DMS53 treated with DMSO at 0.1 percent for 48 hours (cell line): ENCODE results near the gene RPS8.
"Not testable (repeated sequence)": the region's sequence is repeated elsewhere in the genome, so short reads cannot be mapped to it uniquely, and the experiment has no call there.

Experiments used
- DNase-seq: peaks from one replicate; lab custom pipeline; 2025; ENCODE audit not compliant: unreplicated experiment; lab: John Stamatoyannopoulos, UW

Gene RPS8

GRCh38 chr1:44819196-44819607 is 43.9 kb downstream of the RPS8 start:
- peak; percentile 67 for DNase-seq

DNA sequence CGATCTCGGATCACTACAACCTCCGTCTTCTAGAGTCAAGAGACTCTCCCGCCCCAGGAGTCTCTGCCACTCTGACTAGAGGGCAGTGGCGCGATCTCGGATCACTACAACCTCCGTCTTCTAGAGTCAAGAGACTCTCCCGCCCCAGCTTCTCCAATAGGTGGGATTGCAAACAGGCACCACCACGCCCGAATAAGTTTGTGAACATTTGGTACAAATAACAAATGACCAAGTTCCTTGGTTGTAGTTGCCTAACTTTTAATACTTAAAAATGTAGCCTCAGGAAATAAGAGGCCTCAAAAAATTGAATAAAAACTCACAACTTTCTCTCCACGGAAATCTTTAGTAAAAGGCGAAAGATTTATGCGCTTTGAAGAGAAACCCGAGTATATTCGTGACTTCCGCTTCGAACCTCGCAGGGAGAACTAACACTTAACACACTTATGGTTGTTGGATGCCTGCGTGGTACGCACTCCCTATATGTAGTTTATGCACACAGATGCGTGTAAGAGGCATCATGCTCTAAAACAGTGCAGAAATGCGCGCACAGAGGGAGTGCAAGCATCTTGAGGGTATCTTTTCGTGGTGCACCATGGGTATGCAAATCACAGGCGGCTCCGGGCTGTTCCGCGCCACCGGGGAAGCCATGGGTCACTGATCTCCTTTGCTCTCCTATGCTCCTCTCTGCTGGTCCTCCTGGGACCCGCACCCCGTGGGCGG is 44.4 kb downstream of the RPS8 start:
- DNase-seq = peak; percentile 74

DNA sequence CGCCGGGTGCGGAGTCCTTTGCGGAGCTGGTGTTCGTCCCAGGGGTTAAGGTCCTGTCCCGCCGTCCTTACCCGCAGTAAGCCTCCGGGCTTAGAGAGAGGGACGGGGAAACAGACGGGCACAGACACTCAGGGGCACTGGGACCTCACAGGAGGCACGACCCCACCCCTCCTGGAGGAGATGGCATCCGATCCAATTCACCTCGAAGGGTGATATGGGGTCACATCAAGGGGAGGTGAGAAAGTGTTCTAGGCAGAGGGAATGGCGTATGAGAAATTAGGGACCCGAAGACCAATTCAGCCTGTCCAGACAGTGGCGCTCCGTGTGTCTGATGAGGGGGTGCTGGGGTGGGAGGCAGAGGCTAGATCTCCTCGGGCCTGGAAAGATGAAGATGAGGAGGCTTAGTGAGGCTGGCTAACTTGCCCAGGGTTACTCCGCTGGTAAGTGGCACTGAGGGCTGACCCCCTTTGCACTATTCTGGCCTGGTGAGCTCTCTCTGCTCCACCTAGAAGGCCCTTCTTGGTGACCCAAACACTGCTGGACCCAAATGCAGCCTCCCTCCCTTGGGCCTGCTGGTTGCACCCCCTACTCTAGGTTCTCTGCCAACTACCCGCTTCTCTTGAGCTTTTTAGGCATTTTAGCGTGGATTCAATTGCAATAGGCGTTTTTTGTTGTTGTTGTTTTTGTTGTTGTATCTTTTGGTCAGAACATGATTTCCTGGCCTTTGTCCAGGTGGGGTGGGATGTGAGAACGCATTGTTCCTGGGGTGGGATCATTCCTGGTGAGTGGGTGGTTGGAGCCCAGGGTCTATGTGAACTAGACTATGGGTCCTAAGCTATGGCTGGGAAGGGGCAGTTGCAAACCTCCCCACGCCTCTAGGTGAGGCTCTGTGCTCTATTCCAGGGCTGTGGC is 45.2 kb downstream of the RPS8 start:
- no peak for DNase-seq

DNA sequence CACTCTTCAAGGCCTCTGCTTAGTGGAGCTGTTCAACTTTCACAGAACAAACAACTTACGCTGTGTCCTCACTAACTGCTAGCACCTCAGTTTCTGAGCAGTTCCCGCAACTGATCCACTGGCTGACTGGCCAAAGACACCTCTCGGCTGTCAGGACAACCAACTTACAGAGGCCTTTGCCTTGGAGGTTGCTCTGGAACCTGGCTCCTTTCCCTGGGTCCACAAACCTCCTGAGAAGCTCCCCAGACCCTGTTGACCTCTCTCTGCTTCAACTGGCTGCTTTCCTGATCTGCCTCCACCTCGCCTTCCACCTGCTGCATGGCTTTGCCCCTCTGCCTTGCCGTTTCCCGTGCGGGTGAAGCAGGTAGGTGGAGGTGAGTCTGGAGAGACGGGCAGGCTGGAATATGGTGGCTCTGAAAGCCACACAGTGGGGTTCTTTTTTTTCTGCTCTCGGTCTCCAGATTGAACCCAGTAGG is 45.9 kb downstream of the RPS8 start:
- DNase-seq = no peak

GRCh38 chr1:44822131-44822701 is 46.9 kb downstream of the RPS8 start:
- DNase-seq = no peak

DNA sequence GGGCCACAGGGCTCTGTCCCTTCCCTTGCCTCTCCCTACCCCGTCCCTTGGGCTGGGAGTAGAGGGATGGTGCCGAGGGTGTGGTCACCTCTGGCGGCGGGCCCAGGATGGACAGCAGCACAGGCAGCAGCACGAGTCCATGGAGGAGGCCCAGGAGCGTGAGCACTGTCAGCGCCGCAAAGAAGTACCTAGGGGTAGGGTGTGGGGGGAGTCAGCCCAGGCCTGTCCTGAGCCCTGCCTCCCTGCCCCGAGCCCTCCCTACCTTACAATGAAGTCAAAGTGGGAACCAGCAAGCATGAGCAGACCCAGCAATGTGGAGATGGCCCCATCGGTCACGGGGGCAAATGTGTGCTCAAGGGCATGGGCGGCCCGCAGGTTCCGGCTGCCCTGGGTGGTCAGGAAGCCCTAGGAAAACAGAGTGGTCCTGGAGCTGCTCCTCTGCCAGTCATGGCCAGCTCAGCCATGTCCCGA is 47.7 kb downstream of the RPS8 start:
- DNase-seq = no peak

DNA sequence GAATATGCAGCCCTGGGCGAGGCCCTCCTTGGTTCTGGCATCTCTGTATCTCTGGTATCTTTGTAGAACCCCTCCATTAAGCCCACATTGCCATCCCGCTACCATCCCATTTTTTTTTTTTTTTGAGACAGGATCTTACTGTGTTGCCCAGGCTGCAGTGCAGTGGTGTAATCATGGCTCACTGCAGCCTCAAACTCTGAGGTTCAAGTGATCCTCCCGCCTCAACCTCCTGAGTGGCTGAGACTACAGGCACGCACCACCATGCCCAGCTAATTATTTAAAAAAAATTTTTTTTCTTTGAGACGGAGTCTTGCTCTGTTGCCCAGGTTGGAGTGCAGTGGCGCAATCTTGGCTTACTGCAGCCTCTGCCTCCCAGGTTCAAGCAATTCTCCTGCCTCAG is 49.1 kb downstream of the RPS8 start:
- DNase-seq = not testable (repeated sequence)

GRCh38 chr1:44826375-44827196 is 51.2 kb downstream of the RPS8 start:
- DNase-seq = no peak

- DNase-seq = no peak
These were observed 52.1 kb downstream of the RPS8 start for GRCh38 chr1:44827197-44828002.

- no peak for DNase-seq
These were observed 52.8 kb downstream of the RPS8 start for GRCh38 chr1:44828003-44828651.
